HL-60 (cell line): Measurements from ENCODE around the gene URB1.

Experiments used
- CTCF ChIP-seq: IDR thresholded peaks from one replicate; pipeline ENCODE4 v1.5.1; 2011; ENCODE audit warnings: low read length, control low read depth, inconsistent platforms; ENCODE audit not compliant: insufficient read depth
- POLR2AphosphoS5 ChIP-seq: IDR thresholded peaks from 2 replicates; pipeline ENCODE4 v1.6.1; 2012; ENCODE audit warnings: low read depth
- REST ChIP-seq: IDR thresholded peaks from 2 replicates; pipeline ENCODE4 v1.6.1; 2012; ENCODE audit warnings: low read depth; ENCODE audit not compliant: insufficient replicate concordance

- TF ChIP-seq CTCF (no peak), REST (no peak), POLR2AphosphoS5 (no peak)
Measured at GRCh38 chr21:32410291-32410690, 17.5 kb upstream of the URB1 start.
